IMR-90 (cell line): ENCODE results near the gene CEP104. TPM values are rescaled to one million over a fixed set of nuclear protein-coding genes. Genes with fewer than 3 reads are reported as not detected.

Experiments
- ATAC-seq: fragments of 200-7000 bp; cut with Tn5 transposase; 2 replicates; pipeline ENCODE4 v1.9.1; 2020; ENCODE audit warnings: low read depth, mild to moderate bottlenecking, moderate library complexity
- BruUV-seq: library from RNA; stranded (reverse); fragments of 400-500 nt; replicated peaks from 2 replicates; lab custom pipeline; 2021; lab: Mats Ljungman, UMichigan
- CTCF ChIA-PET: fragments of 300-600 bp; formaldehyde crosslinking; extraction: SDS; loops from one replicate; lab custom pipeline; 2021; ENCODE audit warnings: antibody characterized with exemption; lab: Yijun Ruan, JAX
- POLR2A ChIA-PET: fragments of 300-600 bp; sonication (Branson Sonifier 250); formaldehyde crosslinking; loops from one replicate; lab custom pipeline; 2022; ENCODE audit warnings: antibody characterized with exemption; ENCODE audit not compliant: unreplicated experiment; lab: Charles Lee
- DNase-seq: peaks from one replicate; pipeline ENCODE4 v3.0.0; 2013
- H2AFZ ChIP-seq: replicated peaks from 2 replicates; pipeline ENCODE3; 2013; ENCODE audit warnings: low read length, mild to moderate bottlenecking; ENCODE audit not compliant: poor library complexity
- H2AK5ac ChIP-seq: 2 replicates; pipeline ENCODE4 v1.6.1; 2013; ENCODE audit warnings: low read depth, low read length, inconsistent platforms
- H2AK9ac ChIP-seq: replicated peaks from 2 replicates; pipeline ENCODE3; 2013; ENCODE audit warnings: mild to moderate bottlenecking, low read depth, low read length, moderate library complexity; ENCODE audit not compliant: poor library complexity
- H2BK120ac ChIP-seq: 2 replicates; pipeline ENCODE4 v1.6.1; 2013; ENCODE audit warnings: low read depth, low read length, inconsistent platforms
- H2BK15ac ChIP-seq: 3 replicates; pipeline ENCODE4 v1.6.1; 2013; ENCODE audit warnings: low read depth, low read length, inconsistent platforms
- H2BK20ac ChIP-seq: 2 replicates; pipeline ENCODE4 v1.6.1; 2013; ENCODE audit warnings: low read depth, mild to moderate bottlenecking, inconsistent platforms, low read length, moderate library complexity
- H2BK5ac ChIP-seq: 2 replicates; pipeline ENCODE4 v1.6.1; 2013; ENCODE audit warnings: mild to moderate bottlenecking, low read depth, low read length, inconsistent platforms; ENCODE audit not compliant: poor library complexity, severe bottlenecking
- H3K14ac ChIP-seq: replicated peaks from 2 replicates; pipeline ENCODE4 v1.6.1; 2013; ENCODE audit warnings: low read depth, low read length, inconsistent platforms
- H3K18ac ChIP-seq: 2 replicates; pipeline ENCODE4 v1.6.1; 2013; ENCODE audit warnings: low read depth, low read length, control low read depth
- H3K23ac ChIP-seq: 2 replicates; pipeline ENCODE4 v1.6.1; 2013; ENCODE audit warnings: low read depth, low read length, inconsistent platforms
- H3K27ac ChIP-seq: 2 replicates; pipeline ENCODE4 v1.5.1; 2013; ENCODE audit warnings: mild to moderate bottlenecking, control low read depth, low read length; ENCODE audit not compliant: insufficient read depth
- H3K27me3 ChIP-seq: 2 replicates; pipeline ENCODE4 v1.6.1; 2013; ENCODE audit warnings: low read length; ENCODE audit not compliant: control insufficient read depth, insufficient read depth
- H3K36me3 ChIP-seq: 2 replicates; pipeline ENCODE4 v1.6.1; 2013; ENCODE audit warnings: low read length, mixed read lengths; ENCODE audit not compliant: control insufficient read depth, insufficient read depth
- H3K4ac ChIP-seq: 2 replicates; pipeline ENCODE4 v1.6.1; 2013; ENCODE audit warnings: low read depth, low read length, inconsistent platforms
- H3K4me1 ChIP-seq: 2 replicates; pipeline ENCODE4 v1.6.1; 2013; ENCODE audit warnings: low read length, mixed read lengths; ENCODE audit not compliant: control insufficient read depth, insufficient read depth
- H3K4me2 ChIP-seq: 2 replicates; pipeline ENCODE4 v1.6.1; 2013; ENCODE audit warnings: low read depth, mild to moderate bottlenecking, control low read depth, low read length, moderate library complexity
- H3K4me3 ChIP-seq: 2 replicates; pipeline ENCODE4 v1.5.1; 2013; ENCODE audit warnings: low read depth, mild to moderate bottlenecking, control low read depth, low read length, moderate library complexity; ENCODE audit not compliant: insufficient read depth
- H3K56ac ChIP-seq: 2 replicates; pipeline ENCODE4 v1.6.1; 2013; ENCODE audit warnings: low read length, inconsistent platforms; ENCODE audit not compliant: insufficient read depth; ENCODE audit errors: extremely low read depth
- H3K79me1 ChIP-seq, 2 experiments: 2 replicates each; pipeline ENCODE4 v1.6.1; 2013; ENCODE audit warnings: low read length in 2 of 2, inconsistent platforms in 1 of 2, low read depth in 1 of 2
- H3K9ac ChIP-seq: 2 replicates; pipeline ENCODE4 v1.6.1; 2013; ENCODE audit warnings: low read depth, low read length, control low read depth
- H3K9me1 ChIP-seq: 2 replicates; pipeline ENCODE4 v1.6.1; 2013; ENCODE audit warnings: low read length, inconsistent platforms; ENCODE audit not compliant: insufficient read depth
- H3K9me3 ChIP-seq: 2 replicates; pipeline ENCODE4 v1.6.1; 2013; ENCODE audit warnings: low read length; ENCODE audit not compliant: control insufficient read depth, insufficient read depth
- H4K20me1 ChIP-seq: 2 replicates; pipeline ENCODE4 v1.6.1; 2013; ENCODE audit warnings: low read length, inconsistent platforms; ENCODE audit not compliant: insufficient read depth
- H4K5ac ChIP-seq: 2 replicates; pipeline ENCODE4 v1.6.1; 2013; ENCODE audit warnings: mild to moderate bottlenecking, low read depth, low read length, control low read depth
- H4K8ac ChIP-seq, 2 experiments: 2 replicates each; pipeline ENCODE4 v1.6.1; 2013; ENCODE audit warnings: low read depth in 2 of 2, low read length in 2 of 2, control low read depth in 1 of 2, inconsistent platforms in 1 of 2
- H4K91ac ChIP-seq: 2 replicates; pipeline ENCODE4 v1.6.1; 2013; ENCODE audit warnings: low read depth, low read length, inconsistent platforms; ENCODE audit not compliant: insufficient read depth
- CEBPB ChIP-seq: IDR thresholded peaks from 2 replicates; pipeline ENCODE4 v1.6.1; 2012; ENCODE audit warnings: low read depth, low read length, improper control_type of control experiment
- CHD1 ChIP-seq: IDR thresholded peaks from 2 replicates; pipeline ENCODE4 v1.6.1; 2012; ENCODE audit warnings: low read depth, low read length, improper control_type of control experiment
- MAFK ChIP-seq: IDR thresholded peaks from 2 replicates; pipeline ENCODE4 v1.6.1; 2012; ENCODE audit warnings: low read depth, low read length, improper control_type of control experiment
- NFE2L2 ChIP-seq: fragments of 150-350 bp; IDR thresholded peaks from 2 replicates; pipeline ENCODE4 v1.6.1; 2016; ENCODE audit warnings: low read depth, mild to moderate bottlenecking, low read length
- SMC3 ChIP-seq: fragments of 150-350 bp; IDR thresholded peaks from 2 replicates; pipeline ENCODE4 v1.6.1; 2016; ENCODE audit warnings: low read depth, mild to moderate bottlenecking, antibody characterized with exemption, low read length, moderate library complexity
- WGBS, 2 experiments: methylation state at CpG; one replicate each; pipeline versions ENCODE4 v1.1.5 to v1.1.7; 2013; ENCODE audit warnings: missing lambda C conversion rate in 2 of 2; ENCODE audit not compliant: insufficient read length in 1 of 2; ENCODE audit errors: extremely low coverage in 2 of 2; 5-methylcytosine and 5-hydroxymethylcytosine counted together
- dilution Hi-C: fragments of 300-500 bp; cut with HindIII; formaldehyde crosslinking; loops from one replicate; pipeline ENCODE4 v1.14.3; 2018; ENCODE audit warnings: low sequenced_read_pairs; ENCODE audit not compliant: unreplicated experiment
- in situ Hi-C: fragments of 300-500 bp; cut with MboI; formaldehyde crosslinking; loops from 3 replicates; pipeline ENCODE4 v1.14.3; 2019; ENCODE audit warnings: low sequenced_read_pairs, inconsistent platforms, mixed read lengths
- intact Hi-C: fragments of 100-400 bp; cut with micrococcal nuclease; formaldehyde crosslinking; loops from 2 replicates; pipeline ENCODE4 v1.10.0; 2022
- polyA plus RNA-seq, 3 experiments: library from polyadenylated mRNA; depleted of rRNA; stranded (reverse); fragments of >200 nt; gene quantifications; 2 replicates each; pipeline ENCODE4 v1.2.3, GENCODE V29; 2012; ENCODE audit warnings: low replicate concordance in 1 of 3
- total RNA-seq: library from RNA; depleted of rRNA; stranded (reverse); fragments of >200 nt; gene quantifications from 2 replicates; pipeline ENCODE4 v1.2.3, GENCODE V29; 2012
- TF ChIP-seq, protein P1 (sequence below): conservative IDR thresholded peaks from 2 replicates; pipeline ENCODE4 v1.5.1; 2012; ENCODE audit warnings: mild to moderate bottlenecking, low read depth, low read length, improper control_type of control experiment
- TF ChIP-seq, protein P2 (sequence below): fragments of 150-350 bp; IDR thresholded peaks from 2 replicates; pipeline ENCODE4 v1.6.1; 2016; ENCODE audit warnings: low read depth, mild to moderate bottlenecking, low read length, moderate library complexity, borderline replicate concordance

CEP104 gene
- total and polyA plus RNA-seq, 2 of the 4 experiments (the other 2 are of a cell fraction): 14.3 to 17.5 TPM

DNA sequence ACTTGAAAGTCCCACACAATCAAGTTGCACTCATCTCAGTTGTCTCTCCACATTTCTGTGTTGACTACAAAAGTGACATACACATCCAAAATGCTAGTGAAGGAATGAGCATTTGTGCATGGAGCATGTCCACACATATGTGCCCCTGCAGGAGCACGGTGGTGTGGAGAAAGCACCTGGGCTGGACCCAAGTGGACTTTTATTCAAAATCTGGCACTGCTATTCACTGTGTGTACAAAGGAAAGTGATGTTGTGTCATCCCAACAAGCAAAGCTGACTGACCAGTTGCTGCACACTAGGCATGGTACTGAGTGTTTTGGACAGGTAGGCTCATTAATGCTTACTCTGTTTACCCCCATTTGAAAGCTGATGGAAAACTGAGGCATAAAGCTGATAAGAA lies 19.3 kb downstream of the CEP104 start:
- dilution Hi-C loops: no loop called here
- TF ChIP-seq SMC3: no peak
- no peak for TF ChIP-seq MAFK
- TF ChIP-seq CEBPB: no peak
- TF ChIP-seq, protein P1, sequence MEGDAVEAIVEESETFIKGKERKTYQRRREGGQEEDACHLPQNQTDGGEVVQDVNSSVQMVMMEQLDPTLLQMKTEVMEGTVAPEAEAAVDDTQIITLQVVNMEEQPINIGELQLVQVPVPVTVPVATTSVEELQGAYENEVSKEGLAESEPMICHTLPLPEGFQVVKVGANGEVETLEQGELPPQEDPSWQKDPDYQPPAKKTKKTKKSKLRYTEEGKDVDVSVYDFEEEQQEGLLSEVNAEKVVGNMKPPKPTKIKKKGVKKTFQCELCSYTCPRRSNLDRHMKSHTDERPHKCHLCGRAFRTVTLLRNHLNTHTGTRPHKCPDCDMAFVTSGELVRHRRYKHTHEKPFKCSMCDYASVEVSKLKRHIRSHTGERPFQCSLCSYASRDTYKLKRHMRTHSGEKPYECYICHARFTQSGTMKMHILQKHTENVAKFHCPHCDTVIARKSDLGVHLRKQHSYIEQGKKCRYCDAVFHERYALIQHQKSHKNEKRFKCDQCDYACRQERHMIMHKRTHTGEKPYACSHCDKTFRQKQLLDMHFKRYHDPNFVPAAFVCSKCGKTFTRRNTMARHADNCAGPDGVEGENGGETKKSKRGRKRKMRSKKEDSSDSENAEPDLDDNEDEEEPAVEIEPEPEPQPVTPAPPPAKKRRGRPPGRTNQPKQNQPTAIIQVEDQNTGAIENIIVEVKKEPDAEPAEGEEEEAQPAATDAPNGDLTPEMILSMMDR: no peak
- no peak for TF ChIP-seq NFE2L2
- TF ChIP-seq, protein P2, sequence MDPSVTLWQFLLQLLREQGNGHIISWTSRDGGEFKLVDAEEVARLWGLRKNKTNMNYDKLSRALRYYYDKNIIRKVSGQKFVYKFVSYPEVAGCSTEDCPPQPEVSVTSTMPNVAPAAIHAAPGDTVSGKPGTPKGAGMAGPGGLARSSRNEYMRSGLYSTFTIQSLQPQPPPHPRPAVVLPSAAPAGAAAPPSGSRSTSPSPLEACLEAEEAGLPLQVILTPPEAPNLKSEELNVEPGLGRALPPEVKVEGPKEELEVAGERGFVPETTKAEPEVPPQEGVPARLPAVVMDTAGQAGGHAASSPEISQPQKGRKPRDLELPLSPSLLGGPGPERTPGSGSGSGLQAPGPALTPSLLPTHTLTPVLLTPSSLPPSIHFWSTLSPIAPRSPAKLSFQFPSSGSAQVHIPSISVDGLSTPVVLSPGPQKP: no peak
- no peak for TF ChIP-seq CHD1
- Histone ChIP-seq H3K79me1 (no peaks in the 10 kb centered on the region), H3K56ac (no peak overlapping the region), H4K20me1 (no peaks in the 10 kb centered on the region), H2BK15ac (no peak overlapping the region), H3K27me3 (no peaks in the 10 kb centered on the region), H3K27ac (no peak overlapping the region), H4K91ac (no peak overlapping the region), H3K18ac (no peak overlapping the region), H2BK5ac (no peak overlapping the region), H2AK9ac (no peak overlapping the region), H3K9ac (no peak overlapping the region), H2AFZ (no peak overlapping the region), H4K8ac (no peak overlapping the region), H3K14ac (no peak overlapping the region), H3K4me2 (no peak overlapping the region), H3K4me1 (no peaks in the 10 kb centered on the region), H3K36me3 (peaks cover 49% of the 10 kb centered on the region), H3K9me3 (peaks cover 5% of the 10 kb centered on the region), H3K9me1 (no peaks in the 10 kb centered on the region), H3K4me3 (no peak overlapping the region), H4K5ac (no peak overlapping the region), H3K4ac (no peak overlapping the region), H2BK120ac (no peak overlapping the region), H2AK5ac (no peak overlapping the region), H3K23ac (no peak overlapping the region), H2BK20ac (no peak overlapping the region)
- no CpG with 5 or more reads among the region's 1 CpG for WGBS, 2 experiments
- no peak for DNase-seq
- ATAC-seq: no peak
- intact Hi-C loops: no loop called here
- ChIA-PET POLR2A (no interaction called here), CTCF (no interaction called here)
- in situ Hi-C loops: no loop called here
- BruUV-seq: no TSS peak
